Calu3 (cell line): Measurements from ENCODE around the gene LIPC. TPM values are rescaled to one million over a fixed set of nuclear protein-coding genes. Genes with fewer than 3 reads are reported as not detected.

ENCODE experiments used
- BruUV-seq: library from RNA; stranded (reverse); fragments of 400-500 nt; replicated peaks from 2 replicates; lab custom pipeline; 2021; lab: Mats Ljungman, UMichigan
- CTCF ChIA-PET: fragments of 300-600 bp; sonication (Branson Sonifier 250); formaldehyde crosslinking; loops from one replicate; lab custom pipeline; 2022; ENCODE audit warnings: antibody characterized with exemption; lab: Charles Lee
- DNase-seq: peaks from one replicate; pipeline ENCODE4 v3.0.0; 2022
- H3K27ac Mint-ChIP-seq: one replicate; pipeline ENCODE4 v1.8.0; 2022; ENCODE audit warnings: mixed read lengths; ENCODE audit not compliant: unreplicated experiment
- H3K27me3 Mint-ChIP-seq: one replicate; pipeline ENCODE4 v1.8.0; 2022; ENCODE audit warnings: mixed read lengths; ENCODE audit not compliant: unreplicated experiment
- H3K36me3 Mint-ChIP-seq: one replicate; pipeline ENCODE4 v1.8.0; 2022; ENCODE audit warnings: mild to moderate bottlenecking, moderate library complexity, mixed read lengths; ENCODE audit not compliant: insufficient read depth, unreplicated experiment
- H3K4me1 Mint-ChIP-seq: one replicate; pipeline ENCODE4 v1.8.0; 2022; ENCODE audit warnings: mild to moderate bottlenecking, low read depth, mixed read lengths; ENCODE audit not compliant: unreplicated experiment
- H3K4me3 Mint-ChIP-seq: one replicate; pipeline ENCODE4 v1.8.0; 2022; ENCODE audit warnings: mild to moderate bottlenecking, low read depth, moderate library complexity, mixed read lengths; ENCODE audit not compliant: unreplicated experiment
- H3K9me3 Mint-ChIP-seq: one replicate; pipeline ENCODE4 v1.8.0; 2022; ENCODE audit warnings: low read depth, mixed read lengths; ENCODE audit not compliant: unreplicated experiment
- intact Hi-C: fragments of 100-400 bp; cut with micrococcal nuclease; formaldehyde crosslinking; loops from one replicate; pipeline ENCODE4 v1.10.0; 2022; ENCODE audit not compliant: unreplicated experiment
- total RNA-seq: library from RNA; stranded (reverse); gene quantifications from 2 replicates; pipeline ENCODE4 v1.2.3, GENCODE V29; 2022
- TF ChIP-seq, protein P1 (sequence below): fragments of 200-600 bp; IDR thresholded peaks from one replicate; pipeline ENCODE4 v1.8.0; 2022; ENCODE audit warnings: antibody characterized with exemption; ENCODE audit not compliant: unreplicated experiment

LIPC gene
- total RNA-seq, 1 experiment from 2014 or later: not detected

DNA sequence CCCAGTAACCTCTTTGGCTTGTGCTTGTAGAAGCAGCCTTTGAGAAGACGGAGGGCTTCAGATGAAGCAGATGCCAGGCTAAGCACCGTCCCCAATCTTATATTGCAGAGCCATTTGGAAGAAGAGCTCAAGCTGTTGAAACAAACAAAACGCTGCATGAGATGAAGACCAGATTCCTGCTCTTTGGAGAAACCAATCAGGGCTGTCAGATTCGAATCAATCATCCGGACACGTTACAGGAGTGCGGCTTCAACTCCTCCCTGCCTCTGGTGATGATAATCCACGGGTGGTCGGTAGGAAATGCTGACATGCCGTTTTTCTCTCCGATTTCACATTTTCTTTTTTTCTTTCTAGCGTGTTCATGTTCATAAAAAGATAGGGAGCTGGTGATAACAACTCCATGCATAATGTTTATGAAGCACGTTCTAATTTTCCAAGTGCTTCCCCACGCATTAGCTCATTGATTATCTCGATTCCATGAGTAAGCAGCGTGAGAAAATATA is 106.5 kb downstream of the LIPC start:
- Mint-ChIP-seq H3K36me3 (no peaks in the 10 kb centered on the region), H3K4me3 (no peak overlapping the region), H3K9me3 (no peaks in the 10 kb centered on the region), H3K4me1 (peaks cover 7% of the 10 kb centered on the region), H3K27ac (no peak overlapping the region), H3K27me3 (no peaks in the 10 kb centered on the region)
- BruUV-seq: no TSS peak
- intact Hi-C loops: no loop called here
- TF ChIP-seq, protein P1, sequence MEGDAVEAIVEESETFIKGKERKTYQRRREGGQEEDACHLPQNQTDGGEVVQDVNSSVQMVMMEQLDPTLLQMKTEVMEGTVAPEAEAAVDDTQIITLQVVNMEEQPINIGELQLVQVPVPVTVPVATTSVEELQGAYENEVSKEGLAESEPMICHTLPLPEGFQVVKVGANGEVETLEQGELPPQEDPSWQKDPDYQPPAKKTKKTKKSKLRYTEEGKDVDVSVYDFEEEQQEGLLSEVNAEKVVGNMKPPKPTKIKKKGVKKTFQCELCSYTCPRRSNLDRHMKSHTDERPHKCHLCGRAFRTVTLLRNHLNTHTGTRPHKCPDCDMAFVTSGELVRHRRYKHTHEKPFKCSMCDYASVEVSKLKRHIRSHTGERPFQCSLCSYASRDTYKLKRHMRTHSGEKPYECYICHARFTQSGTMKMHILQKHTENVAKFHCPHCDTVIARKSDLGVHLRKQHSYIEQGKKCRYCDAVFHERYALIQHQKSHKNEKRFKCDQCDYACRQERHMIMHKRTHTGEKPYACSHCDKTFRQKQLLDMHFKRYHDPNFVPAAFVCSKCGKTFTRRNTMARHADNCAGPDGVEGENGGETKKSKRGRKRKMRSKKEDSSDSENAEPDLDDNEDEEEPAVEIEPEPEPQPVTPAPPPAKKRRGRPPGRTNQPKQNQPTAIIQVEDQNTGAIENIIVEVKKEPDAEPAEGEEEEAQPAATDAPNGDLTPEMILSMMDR: no peak
- CTCF ChIA-PET: interaction anchor here (1.4 kb wide), 1 partner anchor 9 kb away, joined by 5 read pairs; no protein-coding TSS in a partner anchor
- no peak for DNase-seq

DNA sequence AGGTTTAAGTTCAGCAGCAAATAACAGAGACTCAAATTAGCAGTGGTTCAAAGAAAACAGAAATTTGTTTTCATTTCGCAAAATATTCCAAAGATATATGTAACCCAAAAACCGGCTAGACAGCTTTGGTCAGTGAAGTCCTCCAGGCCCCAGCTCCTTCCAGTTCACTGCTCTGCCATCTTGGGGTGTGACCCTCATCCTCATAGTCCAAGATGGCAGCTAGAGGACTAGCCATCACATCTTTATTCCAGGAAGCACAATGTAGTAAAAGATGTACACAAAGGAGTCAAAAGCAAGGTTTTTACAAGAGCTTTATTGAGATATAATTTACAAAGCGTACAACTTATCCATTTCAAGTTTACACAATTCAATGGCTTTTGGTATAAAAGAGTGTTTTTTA is 107.1 kb downstream of the LIPC start:
- Mint-ChIP-seq H3K9me3 (no peaks in the 10 kb centered on the region), H3K4me1 (peaks cover 7% of the 10 kb centered on the region), H3K27ac (no peak overlapping the region), H3K36me3 (no peaks in the 10 kb centered on the region), H3K4me3 (no peak overlapping the region), H3K27me3 (no peaks in the 10 kb centered on the region)
- TF ChIP-seq, protein P1: no peak
- no TSS peak for BruUV-seq
- DNase-seq: no peak
- intact Hi-C loops: no loop called here
- CTCF ChIA-PET: interaction anchor here (1.4 kb wide), 1 partner anchor 9 kb away, joined by 5 read pairs; no protein-coding TSS in a partner anchor

DNA sequence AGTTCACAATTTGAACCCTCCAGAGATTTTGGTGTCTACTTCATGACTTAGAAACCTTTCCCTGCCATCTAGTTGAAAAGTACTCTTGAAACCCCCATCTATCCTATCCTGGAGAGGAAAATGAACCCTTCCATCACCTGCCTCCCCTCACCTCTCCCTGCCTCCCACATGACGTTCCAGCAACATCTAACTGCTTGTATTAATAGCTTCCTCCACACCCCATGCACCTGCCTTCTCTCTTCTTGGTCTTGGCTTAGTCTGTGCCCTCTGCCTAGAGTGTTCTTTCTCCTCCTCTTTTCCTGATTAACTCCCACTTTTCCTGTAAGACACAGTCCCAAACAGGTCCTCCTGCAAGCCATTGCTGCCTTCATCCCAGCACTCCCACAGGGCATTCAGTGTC is 107.8 kb downstream of the LIPC start:
- CTCF ChIA-PET: interaction anchor here (1.4 kb wide), 1 partner anchor 8 kb away, joined by 5 read pairs; no protein-coding TSS in a partner anchor
- no peaks in the 10 kb centered on the region for H3K36me3 Mint-ChIP-seq
- H3K4me1 Mint-ChIP-seq: peaks cover 7% of the 10 kb centered on the region
- H3K27me3 Mint-ChIP-seq: no peaks in the 10 kb centered on the region
- intact Hi-C loops: no loop called here
- no TSS peak for BruUV-seq
- TF ChIP-seq, protein P1: no peak
- no peaks in the 10 kb centered on the region for H3K9me3 Mint-ChIP-seq
- DNase-seq: no peak
- H3K4me3 Mint-ChIP-seq: no peak overlapping the region
- no peak overlapping the region for H3K27ac Mint-ChIP-seq

DNA sequence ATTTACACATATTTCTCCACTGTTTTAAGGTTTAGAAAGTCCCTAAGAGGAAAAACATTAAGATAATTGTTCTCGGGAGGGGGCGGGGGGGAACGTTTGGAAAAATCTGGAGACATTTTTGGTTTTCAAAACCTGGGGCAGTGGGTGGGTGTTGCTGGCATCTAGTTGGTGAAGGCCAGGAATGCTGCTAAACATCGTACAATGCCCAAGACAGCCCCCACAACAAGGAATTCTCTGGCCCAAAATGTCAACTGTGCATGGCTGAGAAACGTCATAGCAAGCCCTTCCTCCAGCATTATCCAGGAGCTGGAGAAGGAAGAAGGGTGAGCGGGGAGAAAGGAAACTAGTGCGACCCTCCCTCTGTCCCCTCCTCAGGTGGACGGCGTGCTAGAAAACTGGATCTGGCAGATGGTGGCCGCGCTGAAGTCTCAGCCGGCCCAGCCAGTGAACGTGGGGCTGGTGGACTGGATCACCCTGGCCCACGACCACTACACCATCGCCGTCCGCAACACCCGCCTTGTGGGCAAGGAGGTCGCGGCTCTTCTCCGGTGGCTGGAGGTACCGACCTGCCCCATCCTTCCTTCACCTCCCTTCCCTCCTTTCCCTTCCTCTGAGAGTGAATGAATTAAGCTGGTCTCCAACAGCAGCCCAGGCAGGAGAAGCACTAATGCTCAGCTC is 109.8 kb downstream of the LIPC start:
- no peaks in the 10 kb centered on the region for H3K9me3 Mint-ChIP-seq

More for the DNA sequence above, 109.8 kb downstream of the LIPC start:
- no peak for DNase-seq
- CTCF ChIA-PET: interaction anchor here (0.6 kb wide), 4 partner anchors 18 to 325 kb away, joined by 3 to 6 read pairs (median 4); no protein-coding TSS in a partner anchor
- TF ChIP-seq, protein P1: no peak
- Mint-ChIP-seq H3K4me3 (no peak overlapping the region), H3K4me1 (peaks cover 12% of the 10 kb centered on the region), H3K36me3 (peaks cover 2% of the 10 kb centered on the region), H3K27ac (no peak overlapping the region), H3K27me3 (no peaks in the 10 kb centered on the region)
- intact Hi-C loops: no loop called here
- no TSS peak for BruUV-seq
